Endothelial cell of umbilical vein (primary cell): ENCODE results near the gene OXLD1. TPM values are rescaled to one million over a fixed set of nuclear protein-coding genes. Genes with fewer than 3 reads are reported as not detected.

ENCODE experiments used
- BruUV-seq: library from RNA; stranded (reverse); fragments of 400-500 nt; replicated peaks from 2 replicates; lab custom pipeline; 2021; lab: Mats Ljungman, UMichigan
- CTCF ChIA-PET: fragments of 300-600, 350-600 bp; sonication (Branson Sonifier 250); formaldehyde crosslinking; loops from one replicate; lab custom pipeline; 2021; ENCODE audit warnings: antibody characterized with exemption, inconsistent platforms; lab: Charles Lee
- POLR2A ChIA-PET: fragments of 300-600, 350-600 bp; sonication (Branson Sonifier 250); formaldehyde crosslinking; loops from one replicate; lab custom pipeline; 2021; ENCODE audit warnings: antibody characterized with exemption, inconsistent platforms; lab: Charles Lee
- DNase-seq: peaks from one replicate; pipeline ENCODE4 v3.0.0-alpha.2; 2011; ENCODE audit warnings: low read depth, low spot score
- FAIRE-seq: peaks from 2 replicates; lab custom pipeline; 2011; peaks lifted over from hg19 to GRCh38; lab: Jason Lieb, UNC
- H2AFZ ChIP-seq: 2 replicates; pipeline ENCODE4 v1.6.0; 2012; ENCODE audit warnings: low read depth, low read length, control low read depth, inconsistent platforms
- H3K27ac ChIP-seq: 2 replicates; pipeline ENCODE4 v1.5.1; 2011; ENCODE audit warnings: low read depth, mild to moderate bottlenecking, control low read depth, low read length, moderate library complexity; ENCODE audit not compliant: insufficient read depth
- H3K27me3 ChIP-seq, 2 experiments: 2 replicates each; pipeline versions ENCODE4 v1.6.0 to v1.6.1; 2011; ENCODE audit warnings: low read length in 2 of 2, mixed read lengths in 1 of 2; ENCODE audit not compliant: control insufficient read depth in 2 of 2, insufficient read depth in 2 of 2
- H3K36me3 ChIP-seq, 2 experiments: 2 replicates in 1 of 2; 3 replicates in 1 of 2; pipeline ENCODE4 v1.5.1; 2011; ENCODE audit warnings: low read length in 2 of 2, mild to moderate bottlenecking in 1 of 2, moderate library complexity in 1 of 2; ENCODE audit not compliant: control insufficient read depth in 2 of 2, insufficient read depth in 2 of 2; ENCODE audit errors: extremely low read depth in 1 of 2
- H3K4me1 ChIP-seq: 3 replicates; pipeline ENCODE4 v1.5.1; 2011; ENCODE audit warnings: mild to moderate bottlenecking, low read length; ENCODE audit not compliant: control insufficient read depth, insufficient read depth; ENCODE audit errors: extremely low read depth
- H3K4me2 ChIP-seq: 2 replicates; pipeline ENCODE4 v1.6.1; 2011; ENCODE audit warnings: low read length, control low read depth, mixed read lengths; ENCODE audit not compliant: insufficient read depth
- H3K4me3 ChIP-seq, 3 experiments: fragments of 200-600 bp in 1 of 3; sonication (generic), shearing (Covaris generic) in 1 of 3; replicated peaks in 1 of 3; 2 replicates each; pipeline ENCODE4 v1.5.1; 2011 to 2016; ENCODE audit warnings: control low read depth in 3 of 3, low read length in 3 of 3, mild to moderate bottlenecking in 2 of 3, inconsistent platforms in 1 of 3, low read depth in 1 of 3, moderate library complexity in 1 of 3; ENCODE audit not compliant: insufficient read depth in 1 of 3
- H3K79me2 ChIP-seq: 2 replicates; pipeline ENCODE4 v1.6.0; 2012; ENCODE audit warnings: low read length, inconsistent platforms; ENCODE audit not compliant: control insufficient read depth, insufficient read depth
- H3K9ac ChIP-seq: replicated peaks from 2 replicates; pipeline ENCODE3; 2011; ENCODE audit warnings: low read length, control low read depth; ENCODE audit not compliant: insufficient read depth; ENCODE audit errors: extremely low read depth
- H3K9me1 ChIP-seq: replicated peaks from 3 replicates; pipeline ENCODE4 v1.6.0; 2011; ENCODE audit warnings: mild to moderate bottlenecking, low read length; ENCODE audit not compliant: control insufficient read depth, insufficient read depth; ENCODE audit errors: extremely low read depth
- H3K9me3 ChIP-seq: replicated peaks from 2 replicates; pipeline ENCODE4 v1.5.1; 2012; ENCODE audit warnings: low read length, inconsistent platforms; ENCODE audit not compliant: control insufficient read depth, insufficient read depth
- H4K20me1 ChIP-seq: replicated peaks from 2 replicates; pipeline ENCODE3; 2011; ENCODE audit warnings: mild to moderate bottlenecking, low read length; ENCODE audit not compliant: control insufficient read depth, insufficient read depth; ENCODE audit errors: extremely low read depth
- EZH2 ChIP-seq: IDR thresholded peaks from 2 replicates; pipeline ENCODE4 v1.6.1; 2012; ENCODE audit warnings: borderline replicate concordance, low read depth, mild to moderate bottlenecking, moderate library complexity, low read length, inconsistent platforms; ENCODE audit not compliant: severe bottlenecking
- FOS ChIP-seq: IDR thresholded peaks from 2 replicates; pipeline ENCODE4 v1.6.1; 2011; ENCODE audit warnings: mild to moderate bottlenecking, low read length, moderate library complexity, borderline replicate concordance; ENCODE audit not compliant: insufficient read depth
- GATA2 ChIP-seq: IDR thresholded peaks from 2 replicates; pipeline ENCODE4 v1.7.0; 2011; ENCODE audit warnings: low read depth, mild to moderate bottlenecking, moderate library complexity, mixed read lengths, low read length; ENCODE audit not compliant: insufficient read length, insufficient read depth
- JUN ChIP-seq: IDR thresholded peaks from 2 replicates; pipeline ENCODE4 v1.6.1; 2011; ENCODE audit warnings: borderline replicate concordance, low read depth; ENCODE audit not compliant: insufficient read length, insufficient read depth
- MYC ChIP-seq: IDR thresholded peaks from one replicate; pipeline ENCODE4 v1.6.1; 2011; ENCODE audit warnings: mild to moderate bottlenecking, low read depth, low read length
- POLR2A ChIP-seq: IDR thresholded peaks from 2 replicates; pipeline ENCODE4 v1.6.1; 2012; ENCODE audit warnings: low read depth, mild to moderate bottlenecking, control low read depth, low read length
- POLR2AphosphoS5 ChIP-seq: IDR thresholded peaks from 2 replicates; pipeline ENCODE4 v1.6.1; 2012; ENCODE audit warnings: low read depth, mild to moderate bottlenecking, control low read depth, low read length, moderate library complexity; ENCODE audit not compliant: insufficient read depth
- dilution Hi-C: fragments of 300-500 bp; cut with MboI; formaldehyde crosslinking; loops from one replicate; pipeline ENCODE4 v1.15.0; 2019; ENCODE audit warnings: low sequenced_read_pairs; ENCODE audit not compliant: extremely low pct_ligation_motif_present
- intact Hi-C: fragments of 100-400 bp; cut with micrococcal nuclease; formaldehyde crosslinking; loops from one replicate; pipeline ENCODE4 v1.10.0; 2022
- polyA plus RNA-seq, 4 experiments: library from polyadenylated mRNA; depleted of rRNA in 3 of 4; stranded (reverse) in 3 of 4; unstranded in 1 of 4; fragments of >200 nt; gene quantifications; 2 replicates each; pipeline versions ENCODE4 v1.2.1 to v1.2.3, GENCODE V29; 2011 to 2012; ENCODE audit warnings: missing spikeins in 1 of 4
- total RNA-seq: library from RNA; stranded (reverse); gene quantifications from 2 replicates; pipeline ENCODE4 v1.2.3, GENCODE V29; 2021
- TF ChIP-seq, protein P1 (sequence below), 2 donors: IDR thresholded peaks; 1 replicate in 1 of 2; 2 replicates in 1 of 2; pipeline ENCODE4 v1.5.1; 2011; ENCODE audit warnings: low read length in 2 of 2, mild to moderate bottlenecking in 2 of 2, moderate library complexity in 2 of 2, control low read depth in 1 of 2, inconsistent platforms in 1 of 2, low read depth in 1 of 2; ENCODE audit not compliant: insufficient read depth in 1 of 2; ENCODE audit errors: extremely low read depth in 1 of 2
- TF ChIP-seq, protein P2 (sequence below): IDR thresholded peaks from 2 replicates; pipeline ENCODE4 v1.6.1; 2011; ENCODE audit not compliant: insufficient read depth, insufficient read length

OXLD1 gene
- total and polyA plus RNA-seq, 2 donors (not counting 3 experiments of a cell fraction or from before 2014, with no cell fraction given), result 20.1 to 35.2 TPM

DNA sequence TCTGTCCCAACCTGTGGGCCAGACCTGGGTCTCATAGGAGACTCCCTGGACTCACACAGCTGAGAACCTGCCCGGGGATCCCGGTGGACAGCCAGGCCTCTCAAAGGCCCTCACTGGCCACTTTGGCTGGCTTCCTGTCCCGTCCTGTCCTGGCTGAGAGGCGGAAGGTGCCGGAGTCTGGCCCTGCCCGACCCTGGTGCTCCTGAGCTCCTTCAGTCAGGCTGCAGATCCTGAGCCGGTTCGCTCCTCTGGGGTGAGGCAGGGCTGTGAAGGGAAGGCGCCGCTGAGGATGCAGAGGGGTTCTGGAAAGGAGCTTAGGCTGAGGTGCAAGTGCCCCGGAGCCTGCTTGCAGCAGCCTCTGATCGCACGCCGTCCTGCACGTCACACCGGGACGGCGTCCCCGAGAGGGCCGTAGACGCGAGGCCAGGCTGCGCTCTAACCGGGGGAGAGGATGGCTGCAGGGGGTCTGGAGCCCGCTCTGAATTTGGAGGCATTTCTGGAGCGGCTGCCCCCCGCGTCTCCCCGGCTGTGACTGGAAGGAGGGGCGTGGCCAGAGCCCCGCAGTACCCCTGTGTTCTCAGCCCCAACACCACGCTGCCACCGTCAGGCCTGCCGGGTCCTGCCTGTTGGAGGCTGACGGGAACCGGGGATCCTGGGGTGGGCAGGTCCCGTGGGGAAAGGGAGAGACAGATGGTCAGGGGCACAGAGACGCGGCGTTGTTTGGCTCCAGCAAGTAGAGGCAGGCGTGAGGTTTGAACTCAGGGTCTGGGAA is 21.6 kb upstream of the OXLD1 start:
- dilution Hi-C loops, result no loop called here
- Histone ChIP-seq H3K9ac (no peak overlapping the region), H3K4me2 (no peak overlapping the region), H3K27ac (no peak overlapping the region), H2AFZ (no peak overlapping the region), H3K4me1 (peaks cover 13% of the 10 kb centered on the region), H3K79me2 (peaks cover 71% of the 10 kb centered on the region), H3K4me3 (no peak overlapping the region), H3K9me1 (no peaks in the 10 kb centered on the region), H3K27me3 (no peaks in the 10 kb centered on the region), H3K36me3 (peaks cover 15 to 69% of the 10 kb centered on the region in 2 experiments), H3K9me3 (no peaks in the 10 kb centered on the region), H4K20me1 (no peaks in the 10 kb centered on the region)
- FAIRE-seq (no peak), DNase-seq (no peak)
- CTCF ChIA-PET, result no interaction called here
- intact Hi-C loops, result no loop called here
- no TSS peak for BruUV-seq
- POLR2A ChIA-PET, result no interaction called here
- TF ChIP-seq GATA2, result no peak
- TF ChIP-seq POLR2A, result no peak
- TF ChIP-seq MYC, result no peak
- TF ChIP-seq, protein P1, sequence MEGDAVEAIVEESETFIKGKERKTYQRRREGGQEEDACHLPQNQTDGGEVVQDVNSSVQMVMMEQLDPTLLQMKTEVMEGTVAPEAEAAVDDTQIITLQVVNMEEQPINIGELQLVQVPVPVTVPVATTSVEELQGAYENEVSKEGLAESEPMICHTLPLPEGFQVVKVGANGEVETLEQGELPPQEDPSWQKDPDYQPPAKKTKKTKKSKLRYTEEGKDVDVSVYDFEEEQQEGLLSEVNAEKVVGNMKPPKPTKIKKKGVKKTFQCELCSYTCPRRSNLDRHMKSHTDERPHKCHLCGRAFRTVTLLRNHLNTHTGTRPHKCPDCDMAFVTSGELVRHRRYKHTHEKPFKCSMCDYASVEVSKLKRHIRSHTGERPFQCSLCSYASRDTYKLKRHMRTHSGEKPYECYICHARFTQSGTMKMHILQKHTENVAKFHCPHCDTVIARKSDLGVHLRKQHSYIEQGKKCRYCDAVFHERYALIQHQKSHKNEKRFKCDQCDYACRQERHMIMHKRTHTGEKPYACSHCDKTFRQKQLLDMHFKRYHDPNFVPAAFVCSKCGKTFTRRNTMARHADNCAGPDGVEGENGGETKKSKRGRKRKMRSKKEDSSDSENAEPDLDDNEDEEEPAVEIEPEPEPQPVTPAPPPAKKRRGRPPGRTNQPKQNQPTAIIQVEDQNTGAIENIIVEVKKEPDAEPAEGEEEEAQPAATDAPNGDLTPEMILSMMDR (IDR thresholded peaks at IDR 0.05; ENCODE audit: extremely low read depth in 1 of 2, insufficient read depth in 1 of 2, low read depth in 1 of 2, low read length in 2 of 2), result no peak
- TF ChIP-seq JUN, result no peak
- TF ChIP-seq FOS, result no peak
- TF ChIP-seq POLR2AphosphoS5, result no peak
- TF ChIP-seq, protein P2, sequence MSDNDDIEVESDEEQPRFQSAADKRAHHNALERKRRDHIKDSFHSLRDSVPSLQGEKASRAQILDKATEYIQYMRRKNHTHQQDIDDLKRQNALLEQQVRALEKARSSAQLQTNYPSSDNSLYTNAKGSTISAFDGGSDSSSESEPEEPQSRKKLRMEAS, result no peak
- no peak for TF ChIP-seq EZH2
